Measurements from ENCODE around the gene EPHA5.

DNA sequence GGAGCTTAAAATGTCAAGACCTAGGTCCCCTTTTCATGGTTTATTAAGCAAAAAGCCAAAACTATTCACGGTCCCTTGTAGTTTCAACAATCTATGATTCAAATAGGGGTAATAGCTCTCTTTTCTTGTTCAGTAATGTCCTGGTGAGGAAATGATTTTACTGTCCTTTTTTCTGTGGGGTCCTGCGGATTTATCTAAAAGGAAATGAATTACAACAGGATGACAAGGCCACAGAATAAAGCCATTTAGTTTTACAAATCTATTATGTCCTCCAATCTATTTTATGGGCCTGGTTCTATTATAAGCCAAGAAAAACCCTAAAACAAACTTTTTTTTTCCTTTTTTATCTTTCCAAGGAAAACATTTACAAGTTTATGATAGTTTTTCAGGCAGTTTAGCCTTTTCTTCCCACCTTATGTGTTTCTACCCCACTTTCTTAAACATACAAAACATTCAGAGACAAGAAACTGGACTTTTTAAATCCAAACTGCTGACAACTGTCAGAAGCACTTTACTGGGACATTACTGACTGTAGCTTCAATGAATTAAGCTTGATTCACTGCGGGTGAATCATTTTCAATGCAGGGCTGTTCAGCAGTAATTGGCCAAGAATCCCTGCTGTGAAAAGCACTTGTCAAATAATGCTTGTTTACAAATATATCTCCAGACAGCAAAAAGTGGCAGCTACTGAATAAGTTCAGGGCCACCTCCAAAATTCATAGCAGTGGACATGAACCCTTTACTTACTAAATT lies 4.3 kb downstream of the EPHA5 start:
- TF ChIP-seq, protein P1, sequence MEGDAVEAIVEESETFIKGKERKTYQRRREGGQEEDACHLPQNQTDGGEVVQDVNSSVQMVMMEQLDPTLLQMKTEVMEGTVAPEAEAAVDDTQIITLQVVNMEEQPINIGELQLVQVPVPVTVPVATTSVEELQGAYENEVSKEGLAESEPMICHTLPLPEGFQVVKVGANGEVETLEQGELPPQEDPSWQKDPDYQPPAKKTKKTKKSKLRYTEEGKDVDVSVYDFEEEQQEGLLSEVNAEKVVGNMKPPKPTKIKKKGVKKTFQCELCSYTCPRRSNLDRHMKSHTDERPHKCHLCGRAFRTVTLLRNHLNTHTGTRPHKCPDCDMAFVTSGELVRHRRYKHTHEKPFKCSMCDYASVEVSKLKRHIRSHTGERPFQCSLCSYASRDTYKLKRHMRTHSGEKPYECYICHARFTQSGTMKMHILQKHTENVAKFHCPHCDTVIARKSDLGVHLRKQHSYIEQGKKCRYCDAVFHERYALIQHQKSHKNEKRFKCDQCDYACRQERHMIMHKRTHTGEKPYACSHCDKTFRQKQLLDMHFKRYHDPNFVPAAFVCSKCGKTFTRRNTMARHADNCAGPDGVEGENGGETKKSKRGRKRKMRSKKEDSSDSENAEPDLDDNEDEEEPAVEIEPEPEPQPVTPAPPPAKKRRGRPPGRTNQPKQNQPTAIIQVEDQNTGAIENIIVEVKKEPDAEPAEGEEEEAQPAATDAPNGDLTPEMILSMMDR (IDR thresholded peaks at IDR 0.05) = no peak
- TF ChIP-seq POLR2A (IDR thresholded peaks at IDR 0.05) (no peak), POLR2AphosphoS5 (IDR thresholded peaks at IDR 0.05; ENCODE audit: insufficient read depth in 1 of 2, low read depth in 1 of 2) (no peak)

Data from vagina (tissue), 2 donors.